Colonic mucosa (tissue), 4 donors: ENCODE results near the gene INHA. TPM values are rescaled to one million over a fixed set of nuclear protein-coding genes. Genes with fewer than 3 reads are reported as not detected.

Experiments used
- DNase-seq: peaks from one replicate; pipeline ENCODE4 v3.0.0-alpha.2; 2020
- H3K27ac ChIP-seq: fragments of 200-600 bp; one replicate; pipeline ENCODE4 v1.8.0; 2021
- H3K27me3 ChIP-seq: fragments of 200-600 bp; one replicate; pipeline ENCODE4 v1.8.0; 2021
- H3K36me3 ChIP-seq: fragments of 200-600 bp; one replicate; pipeline ENCODE4 v1.8.0; 2021
- H3K4me1 ChIP-seq: fragments of 200-600 bp; one replicate; pipeline ENCODE4 v1.8.0; 2021; ENCODE audit warnings: mild to moderate bottlenecking
- H3K4me3 ChIP-seq: fragments of 200-600 bp; one replicate; pipeline ENCODE4 v1.8.0; 2021
- H3K9ac ChIP-seq, 2 donors: one replicate each; pipeline ENCODE4 v1.7.0; 2013; ENCODE audit warnings: control low read depth in 2 of 2, low read depth in 2 of 2, low read length in 2 of 2
- H3K9me3 ChIP-seq: fragments of 200-600 bp; one replicate; pipeline ENCODE4 v1.8.0; 2021
- CTCF ChIP-seq: fragments of 200-600 bp; IDR thresholded peaks from one replicate; pipeline ENCODE4 v1.8.0; 2022; ENCODE audit warnings: antibody characterized with exemption, mild to moderate bottlenecking
- intact Hi-C: fragments of 100-400 bp; cut with DNase I; formaldehyde crosslinking; loops from one replicate; pipeline ENCODE4 v1.14.1; 2022
- total RNA-seq, 2 donors: library from RNA; stranded (reverse); fragmentation: NEBNext Ultra II Directional in 1 of 2; extraction: Animal tissue kit (Norgen Biotek cat#: 25700) in 1 of 2; gene quantifications; one replicate each; pipeline ENCODE4 v1.2.1, GENCODE V29; 2021
- donor health status: healthy.
- donor health status: DM: no; HTN: no; CAD: no.
- donor health status: DM: no; HTN: no; CAD: no.

Gene INHA
- total RNA-seq, 2 donors from 2014 or later = not detected

- H3K9ac ChIP-seq = peak overlapping the region in 1 of 2 donors; percentile 38
- H3K36me3 ChIP-seq = no peaks in the 10 kb centered on the region
- TF ChIP-seq CTCF = no peak
- peak overlapping the region; percentile 47 for H3K4me3 ChIP-seq
- H3K27ac ChIP-seq = peak overlapping the region; percentile 27
- H3K27me3 ChIP-seq = peaks cover 8% of the 10 kb centered on the region
- no peaks in the 10 kb centered on the region for H3K9me3 ChIP-seq
- DNase-seq = no peak
- no peaks in the 10 kb centered on the region for H3K4me1 ChIP-seq
- intact Hi-C loops = no loop called here
These were observed 1.2 kb upstream of the INHA start for GRCh38 chr2:219570924-219571310.

DNA sequence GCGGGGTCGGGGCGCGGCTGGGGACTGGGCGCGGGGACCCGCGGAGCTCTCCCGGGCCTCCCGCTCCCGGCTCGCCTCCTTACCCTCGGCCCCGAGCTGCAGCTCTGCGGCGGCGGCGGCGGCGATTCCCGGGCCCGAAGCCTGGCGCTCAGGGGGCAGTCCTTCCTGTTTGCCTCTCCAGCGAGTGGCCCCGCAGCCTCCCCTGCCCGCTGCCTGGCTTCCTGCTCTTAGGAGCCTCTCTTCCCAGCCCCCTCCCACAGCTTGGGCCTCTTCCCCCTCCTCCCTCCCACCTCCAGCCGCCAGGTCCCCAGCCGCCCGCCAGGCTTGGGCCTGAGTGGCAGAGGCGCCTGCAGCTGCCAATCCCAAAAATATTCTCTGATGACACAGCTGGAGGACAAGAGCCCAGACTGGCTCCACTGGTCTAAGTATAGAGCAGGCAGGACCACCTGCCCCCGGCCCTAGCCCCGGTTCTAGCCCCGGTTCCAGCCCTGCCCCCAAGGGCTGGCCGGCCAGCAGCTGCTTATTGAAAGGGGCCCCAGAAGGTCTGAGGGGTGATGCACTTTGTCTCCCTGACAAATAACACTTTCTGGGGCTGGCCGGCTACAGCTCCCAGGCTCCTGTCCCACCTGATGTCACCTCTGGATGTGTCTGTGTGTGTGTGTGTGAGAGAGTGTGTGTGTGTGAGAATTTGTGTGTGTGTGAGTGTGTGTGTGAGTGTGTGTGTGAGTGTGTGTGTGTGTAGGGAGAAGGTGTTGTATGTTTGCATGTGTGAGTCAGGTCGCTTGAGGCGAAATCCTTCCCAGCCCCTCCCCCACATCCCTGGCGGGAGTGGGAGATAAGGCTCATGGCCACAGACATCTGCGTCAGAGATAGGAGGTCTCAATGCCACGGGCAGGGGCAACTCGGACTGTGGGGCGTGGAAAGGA, 536 bp upstream of the INHA start, which contains the start of gene OBSL1:
TSS of gene OBSL1 (minus strand) at position 229 of the 926 bp plus-strand sequence. CDS start 307 bp downstream, outside the sequence.
- peaks cover 8% of the 10 kb centered on the region for H3K27me3 ChIP-seq
- peak; percentile 27 for DNase-seq
- H3K4me1 ChIP-seq = no peaks in the 10 kb centered on the region
- H3K36me3 ChIP-seq = no peaks in the 10 kb centered on the region
- no peak for TF ChIP-seq CTCF
- intact Hi-C loops = no loop called here
- peak within 1 kb of the TSS; percentile 27 for H3K27ac ChIP-seq
- no peaks in the 10 kb centered on the region for H3K9me3 ChIP-seq
- H3K9ac ChIP-seq = peak within 1 kb of the TSS; percentile 26 to 38
- peak within 1 kb of the TSS; percentile 47 for H3K4me3 ChIP-seq

- no peak overlapping the region for H3K27ac ChIP-seq
- H3K4me1 ChIP-seq = no peaks in the 10 kb centered on the region
- TF ChIP-seq CTCF = no peak
- DNase-seq = no peak
- H3K27me3 ChIP-seq = peaks cover 8% of the 10 kb centered on the region
- H3K9me3 ChIP-seq = no peaks in the 10 kb centered on the region
- no peak overlapping the region for H3K4me3 ChIP-seq
- H3K36me3 ChIP-seq = no peaks in the 10 kb centered on the region
- H3K9ac ChIP-seq = no peak overlapping the region
- intact Hi-C loops = no loop called here
These were observed 1.1 kb downstream of the INHA start for GRCh38 chr2:219573166-219573565.

DNA sequence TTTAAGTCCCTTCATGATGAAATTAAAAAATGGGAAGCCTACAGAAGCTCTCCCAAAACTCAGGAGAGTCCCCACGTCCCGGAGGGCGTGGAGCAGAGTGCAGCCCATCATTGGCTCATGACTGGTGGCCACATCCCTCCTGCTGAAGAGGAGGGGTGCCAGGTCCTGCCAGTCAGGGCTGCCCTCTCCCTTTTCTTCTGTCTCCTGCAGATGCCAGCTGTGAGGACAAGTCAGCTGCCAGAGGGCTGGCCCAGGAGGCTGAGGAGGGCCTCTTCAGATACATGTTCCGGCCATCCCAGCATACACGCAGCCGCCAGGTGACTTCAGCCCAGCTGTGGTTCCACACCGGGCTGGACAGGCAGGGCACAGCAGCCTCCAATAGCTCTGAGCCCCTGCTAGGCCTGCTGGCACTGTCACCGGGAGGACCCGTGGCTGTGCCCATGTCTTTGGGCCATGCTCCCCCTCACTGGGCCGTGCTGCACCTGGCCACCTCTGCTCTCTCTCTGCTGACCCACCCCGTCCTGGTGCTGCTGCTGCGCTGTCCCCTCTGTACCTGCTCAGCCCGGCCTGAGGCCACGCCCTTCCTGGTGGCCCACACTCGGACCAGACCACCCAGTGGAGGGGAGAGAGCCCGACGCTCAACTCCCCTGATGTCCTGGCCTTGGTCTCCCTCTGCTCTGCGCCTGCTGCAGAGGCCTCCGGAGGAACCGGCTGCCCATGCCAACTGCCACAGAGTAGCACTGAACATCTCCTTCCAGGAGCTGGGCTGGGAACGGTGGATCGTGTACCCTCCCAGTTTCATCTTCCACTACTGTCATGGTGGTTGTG, 2.6 kb downstream of the INHA start:
- H3K36me3 ChIP-seq = no peaks in the 10 kb centered on the region
- H3K4me1 ChIP-seq = no peaks in the 10 kb centered on the region
- no peak for TF ChIP-seq CTCF
- H3K9me3 ChIP-seq = no peaks in the 10 kb centered on the region
- no peak overlapping the region for H3K4me3 ChIP-seq
- intact Hi-C loops = no loop called here
- H3K27me3 ChIP-seq = peaks cover 8% of the 10 kb centered on the region
- H3K9ac ChIP-seq = no peak overlapping the region
- no peak for DNase-seq
- H3K27ac ChIP-seq = no peak overlapping the region
